ENCODE results near the gene AGFG2.

Gene AGFG2

DNA sequence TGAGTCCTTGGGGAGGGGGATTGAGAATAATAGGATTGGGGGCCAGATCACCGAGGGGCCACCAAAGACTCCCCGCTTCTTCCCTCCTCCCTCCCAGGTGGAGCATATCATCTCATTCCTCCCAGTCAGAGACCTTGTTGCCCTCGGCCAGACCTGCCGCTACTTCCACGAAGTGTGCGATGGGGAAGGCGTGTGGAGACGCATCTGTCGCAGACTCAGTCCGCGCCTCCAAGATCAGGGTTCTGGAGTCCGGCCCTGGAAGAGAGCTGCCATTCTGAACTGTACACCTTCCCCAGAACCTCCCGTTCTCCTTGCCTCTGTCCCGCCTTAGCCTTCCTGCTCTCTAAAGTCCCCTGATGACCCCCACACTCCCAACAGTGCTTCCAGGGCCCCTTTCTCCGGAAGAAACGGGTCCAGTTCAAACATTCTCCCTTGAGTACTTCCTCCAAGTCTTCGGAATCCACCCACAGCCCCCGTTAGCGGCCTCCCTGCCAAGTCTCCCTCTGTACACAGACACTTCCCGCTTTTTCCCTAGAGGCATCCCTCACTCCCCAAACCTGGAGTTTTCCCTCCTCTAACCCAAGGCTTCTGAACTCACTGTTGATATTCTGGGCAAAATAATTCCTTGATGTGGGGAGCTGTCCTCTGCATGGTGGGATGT lies 51.2 kb downstream of the AGFG2 start:
- Histone ChIP-seq H3K4me1 (ENCODE audit: insufficient read depth, poor library complexity, severe bottlenecking) (no peaks in the 10 kb centered on the region), H3K27ac (ENCODE audit: poor library complexity, severe bottlenecking) (no peak overlapping the region), H3K9me3 (ENCODE audit: severe bottlenecking) (no peaks in the 10 kb centered on the region), H3K36me3 (ENCODE audit: low read depth) (no peaks in the 10 kb centered on the region), H3K4me3 (ENCODE audit: severe bottlenecking) (no peak overlapping the region), H3K27me3 (ENCODE audit: insufficient read depth, poor library complexity, severe bottlenecking) (no peaks in the 10 kb centered on the region)
- TF ChIP-seq, protein P1, sequence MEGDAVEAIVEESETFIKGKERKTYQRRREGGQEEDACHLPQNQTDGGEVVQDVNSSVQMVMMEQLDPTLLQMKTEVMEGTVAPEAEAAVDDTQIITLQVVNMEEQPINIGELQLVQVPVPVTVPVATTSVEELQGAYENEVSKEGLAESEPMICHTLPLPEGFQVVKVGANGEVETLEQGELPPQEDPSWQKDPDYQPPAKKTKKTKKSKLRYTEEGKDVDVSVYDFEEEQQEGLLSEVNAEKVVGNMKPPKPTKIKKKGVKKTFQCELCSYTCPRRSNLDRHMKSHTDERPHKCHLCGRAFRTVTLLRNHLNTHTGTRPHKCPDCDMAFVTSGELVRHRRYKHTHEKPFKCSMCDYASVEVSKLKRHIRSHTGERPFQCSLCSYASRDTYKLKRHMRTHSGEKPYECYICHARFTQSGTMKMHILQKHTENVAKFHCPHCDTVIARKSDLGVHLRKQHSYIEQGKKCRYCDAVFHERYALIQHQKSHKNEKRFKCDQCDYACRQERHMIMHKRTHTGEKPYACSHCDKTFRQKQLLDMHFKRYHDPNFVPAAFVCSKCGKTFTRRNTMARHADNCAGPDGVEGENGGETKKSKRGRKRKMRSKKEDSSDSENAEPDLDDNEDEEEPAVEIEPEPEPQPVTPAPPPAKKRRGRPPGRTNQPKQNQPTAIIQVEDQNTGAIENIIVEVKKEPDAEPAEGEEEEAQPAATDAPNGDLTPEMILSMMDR (IDR thresholded peaks at IDR 0.05; ENCODE audit: poor library complexity, severe bottlenecking), result no peak
- DNase-seq (ENCODE audit: low spot score), result no peak
- ATAC-seq (ENCODE audit: low read depth), result no peak

DNA sequence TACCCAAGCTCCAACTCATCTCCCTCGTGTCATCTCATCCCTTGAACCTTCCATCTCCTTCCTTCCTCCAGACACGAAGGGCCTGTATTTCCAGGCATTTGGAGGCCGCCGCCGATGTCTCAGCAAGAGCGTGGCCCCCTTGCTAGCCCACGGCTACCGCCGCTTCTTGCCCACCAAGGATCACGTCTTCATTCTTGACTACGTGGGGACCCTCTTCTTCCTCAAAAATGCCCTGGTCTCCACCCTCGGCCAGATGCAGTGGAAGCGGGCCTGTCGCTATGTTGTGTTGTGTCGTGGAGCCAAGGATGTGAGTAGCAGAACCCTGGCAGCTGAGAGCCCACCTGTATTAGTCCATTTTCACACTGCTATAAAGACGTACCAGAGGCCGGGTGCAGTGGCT lies 52.6 kb downstream of the AGFG2 start:
- Histone ChIP-seq H3K9me3 (ENCODE audit: severe bottlenecking) (no peaks in the 10 kb centered on the region), H3K4me3 (ENCODE audit: severe bottlenecking) (no peak overlapping the region), H3K4me1 (ENCODE audit: insufficient read depth, poor library complexity, severe bottlenecking) (no peaks in the 10 kb centered on the region), H3K27me3 (ENCODE audit: insufficient read depth, poor library complexity, severe bottlenecking) (no peaks in the 10 kb centered on the region), H3K36me3 (ENCODE audit: low read depth) (no peaks in the 10 kb centered on the region), H3K27ac (ENCODE audit: poor library complexity, severe bottlenecking) (no peak overlapping the region)
- TF ChIP-seq, protein P1 (IDR thresholded peaks at IDR 0.05; ENCODE audit: poor library complexity, severe bottlenecking), result no peak
- ATAC-seq (ENCODE audit: low read depth) (no peak), DNase-seq (ENCODE audit: low spot score) (no peak)

DNA sequence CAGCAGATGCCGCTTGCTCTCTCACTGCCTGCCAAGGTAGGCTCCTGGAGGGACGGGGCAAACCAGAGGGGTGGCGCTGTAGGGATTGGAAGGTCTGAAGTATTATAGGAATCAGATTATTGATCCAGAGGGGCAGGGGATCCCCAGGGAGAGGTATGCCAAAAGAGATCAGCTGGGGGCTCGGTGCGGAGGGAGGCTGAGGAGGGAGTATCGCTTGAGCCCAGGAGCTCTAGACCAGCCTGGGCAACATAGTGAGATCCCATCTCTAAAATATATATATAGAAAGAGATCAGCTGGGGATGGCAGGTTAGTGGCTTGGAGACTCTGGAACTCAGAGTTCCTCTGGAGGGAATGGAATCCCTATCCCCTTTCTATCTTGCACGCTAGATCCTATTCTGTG lies 56.2 kb downstream of the AGFG2 start:
- no peaks in the 10 kb centered on the region for H3K27me3 ChIP-seq (ENCODE audit: insufficient read depth, poor library complexity, severe bottlenecking)
- no peaks in the 10 kb centered on the region for H3K4me1 ChIP-seq (ENCODE audit: insufficient read depth, poor library complexity, severe bottlenecking)
- TF ChIP-seq, protein P1 (IDR thresholded peaks at IDR 0.05; ENCODE audit: poor library complexity, severe bottlenecking), result no peak
- no peaks in the 10 kb centered on the region for H3K36me3 ChIP-seq (ENCODE audit: low read depth)
- H3K4me3 ChIP-seq (ENCODE audit: severe bottlenecking), result no peak overlapping the region
- no peaks in the 10 kb centered on the region for H3K9me3 ChIP-seq (ENCODE audit: severe bottlenecking)
- DNase-seq (ENCODE audit: low spot score) (no peak), ATAC-seq (ENCODE audit: low read depth) (no peak)
- H3K27ac ChIP-seq (ENCODE audit: poor library complexity, severe bottlenecking), result no peak overlapping the region

DNA sequence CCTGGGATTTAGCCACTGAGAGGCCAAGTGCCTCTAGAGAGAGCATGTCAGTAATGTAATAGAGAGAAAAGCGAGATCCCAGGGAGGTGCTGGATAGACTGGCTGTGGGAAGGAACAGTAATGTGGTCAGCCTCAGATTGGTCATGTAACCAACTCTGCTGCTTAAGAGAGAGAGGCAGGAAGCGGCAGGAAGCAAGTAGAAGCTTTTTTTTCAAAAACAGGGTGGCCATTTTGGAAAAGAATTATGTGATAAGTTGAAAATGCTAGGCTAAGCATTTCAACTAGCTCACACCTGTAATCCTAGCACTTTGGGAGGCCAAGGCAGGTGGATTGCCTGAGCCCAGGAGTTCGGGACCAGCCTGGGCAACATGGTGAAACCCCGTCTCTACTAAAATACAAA lies 59.4 kb downstream of the AGFG2 start:
- H3K27ac ChIP-seq (ENCODE audit: poor library complexity, severe bottlenecking), result no peak overlapping the region
- H3K4me3 ChIP-seq (ENCODE audit: severe bottlenecking), result no peak overlapping the region
- TF ChIP-seq, protein P1 (IDR thresholded peaks at IDR 0.05; ENCODE audit: poor library complexity, severe bottlenecking), result no peak
- no peak for DNase-seq (ENCODE audit: low spot score)
- H3K36me3 ChIP-seq (ENCODE audit: low read depth), result no peaks in the 10 kb centered on the region
- no peaks in the 10 kb centered on the region for H3K27me3 ChIP-seq (ENCODE audit: insufficient read depth, poor library complexity, severe bottlenecking)
- H3K4me1 ChIP-seq (ENCODE audit: insufficient read depth, poor library complexity, severe bottlenecking), result no peaks in the 10 kb centered on the region
- H3K9me3 ChIP-seq (ENCODE audit: severe bottlenecking), result no peaks in the 10 kb centered on the region
- no peak for ATAC-seq (ENCODE audit: low read depth)

DNA sequence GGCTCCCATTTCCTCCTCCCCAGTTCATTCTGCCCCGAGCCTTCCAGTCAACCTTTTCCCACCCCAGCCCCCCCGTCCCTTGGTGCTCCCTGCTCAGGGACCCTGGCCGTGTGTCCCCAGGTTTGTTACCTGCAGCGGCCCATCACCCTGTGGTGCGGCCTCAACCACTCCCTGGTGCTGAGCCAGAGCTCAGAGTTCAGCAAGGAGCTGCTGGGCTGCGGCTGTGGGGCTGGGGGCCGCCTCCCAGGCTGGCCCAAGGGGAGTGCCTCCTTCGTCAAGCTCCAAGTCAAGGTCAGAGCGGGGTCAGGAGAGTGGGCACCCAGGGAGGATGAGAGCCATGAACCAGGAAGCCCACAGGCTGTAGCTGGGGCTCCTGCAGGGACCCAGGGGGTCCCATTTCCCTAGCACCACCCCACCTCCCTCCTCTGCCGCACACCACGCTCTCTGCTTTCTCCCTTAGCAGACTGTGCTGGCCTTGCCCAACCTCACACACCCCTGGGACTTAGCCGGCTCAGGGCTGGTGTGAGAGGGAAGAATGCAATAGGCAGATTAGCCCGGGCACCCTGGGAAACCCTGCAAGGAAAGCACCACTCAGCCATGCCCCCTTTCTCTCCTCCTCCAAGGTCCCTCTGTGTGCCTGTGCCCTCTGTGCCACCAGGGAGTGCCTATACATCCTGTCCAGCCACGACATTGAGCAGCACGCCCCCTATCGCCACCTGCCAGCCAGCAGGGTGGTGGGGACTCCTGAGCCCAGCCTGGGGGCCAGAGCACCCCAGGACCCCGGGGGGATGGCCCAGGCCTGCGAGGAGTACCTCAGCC lies 61.1 kb downstream of the AGFG2 start:
- H3K36me3 ChIP-seq (ENCODE audit: low read depth), result no peaks in the 10 kb centered on the region
- DNase-seq (ENCODE audit: low spot score), result no peak
- ATAC-seq (ENCODE audit: low read depth), result no peak
- no peak overlapping the region for H3K4me3 ChIP-seq (ENCODE audit: severe bottlenecking)
- no peak overlapping the region for H3K27ac ChIP-seq (ENCODE audit: poor library complexity, severe bottlenecking)
- H3K4me1 ChIP-seq (ENCODE audit: insufficient read depth, poor library complexity, severe bottlenecking), result no peaks in the 10 kb centered on the region
- H3K27me3 ChIP-seq (ENCODE audit: insufficient read depth, poor library complexity, severe bottlenecking), result no peaks in the 10 kb centered on the region
- no peaks in the 10 kb centered on the region for H3K9me3 ChIP-seq (ENCODE audit: severe bottlenecking)
- TF ChIP-seq, protein P1 (IDR thresholded peaks at IDR 0.05; ENCODE audit: poor library complexity, severe bottlenecking), result no peak
